Adipose tissue (tissue), 3 donors: ENCODE measurements around the gene CALML6. TPM values are rescaled to one million over a fixed set of nuclear protein-coding genes. Genes with fewer than 3 reads are reported as not detected.
"Not testable (repeated sequence)": the region's sequence is repeated elsewhere in the genome, so short reads cannot be mapped to it uniquely, and the experiment has no call there.

Experiments
- H3K27ac ChIP-seq: one replicate; pipeline ENCODE4 v1.5.1; 2013; ENCODE audit warnings: low read depth, low read length
- WGBS, 3 donors: extraction: QIAGEN DNeasy Blood & Tissue Kit; methylation state at CpG; one replicate each; pipeline ENCODE4 v1.1.7; 2013; 5-methylcytosine and 5-hydroxymethylcytosine counted together
- polyA plus RNA-seq, 3 donors: library from polyadenylated mRNA; stranded (reverse); fragments of 200-250 nt; gene quantifications; one replicate each; pipeline ENCODE4 v1.2.3, GENCODE V29; 2013
- donor health status: healthy with polysubstance abuse.
- donor health status: Bipolar disorder and iron deficiency.
- donor health status: healthy.

Gene CALML6
- polyA plus RNA-seq, 3 donors = 0.48 to 2.7 (median 0.62) TPM

DNA sequence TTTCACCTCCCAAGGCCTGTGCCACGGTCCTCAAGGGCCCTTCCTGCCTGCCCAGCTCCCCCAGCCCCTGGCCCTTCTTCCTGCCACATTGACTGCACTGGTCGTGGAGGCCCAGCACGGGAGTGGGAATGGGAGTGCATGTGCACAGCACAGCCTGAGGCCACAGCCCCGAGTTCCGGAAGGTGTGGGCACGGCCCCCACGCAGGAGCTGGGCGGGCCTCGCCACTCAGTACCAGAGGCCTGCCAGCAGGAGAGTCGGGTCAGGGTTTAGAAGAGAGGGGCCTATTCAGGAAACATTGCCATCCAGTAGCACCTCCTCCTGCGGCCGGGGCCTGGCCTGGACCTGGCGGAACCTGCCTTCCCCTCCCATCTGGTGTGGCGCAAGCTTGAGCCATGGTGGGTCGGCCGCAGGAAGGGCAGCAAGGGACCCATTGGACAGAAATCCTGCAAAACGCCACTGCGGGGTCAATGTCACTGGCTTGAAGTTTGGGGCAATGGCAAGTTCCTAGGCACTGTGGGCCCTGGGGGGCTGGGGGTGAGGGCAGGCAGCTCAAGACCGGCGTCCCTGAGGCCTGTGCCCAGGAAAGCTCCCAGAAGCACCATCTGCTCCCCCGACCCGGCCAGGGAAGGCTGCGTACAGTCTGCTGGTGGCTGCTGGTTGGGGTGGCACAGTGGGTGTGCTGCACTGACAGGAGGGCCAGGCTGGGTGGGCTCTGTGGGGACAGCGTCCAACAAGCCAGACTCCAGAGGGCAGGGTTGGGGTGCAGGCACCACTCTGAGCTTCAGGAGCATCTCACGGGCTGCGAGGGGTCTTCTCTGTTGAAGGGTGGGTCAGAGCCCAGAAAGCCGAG, 5.8 kb downstream of the CALML6 start:
- 83 to 91% (median 85%) methylated on average over 24 to 27 of the region's 27 CpGs for WGBS, 3 donors
- H3K27ac ChIP-seq = no peak overlapping the region

DNA sequence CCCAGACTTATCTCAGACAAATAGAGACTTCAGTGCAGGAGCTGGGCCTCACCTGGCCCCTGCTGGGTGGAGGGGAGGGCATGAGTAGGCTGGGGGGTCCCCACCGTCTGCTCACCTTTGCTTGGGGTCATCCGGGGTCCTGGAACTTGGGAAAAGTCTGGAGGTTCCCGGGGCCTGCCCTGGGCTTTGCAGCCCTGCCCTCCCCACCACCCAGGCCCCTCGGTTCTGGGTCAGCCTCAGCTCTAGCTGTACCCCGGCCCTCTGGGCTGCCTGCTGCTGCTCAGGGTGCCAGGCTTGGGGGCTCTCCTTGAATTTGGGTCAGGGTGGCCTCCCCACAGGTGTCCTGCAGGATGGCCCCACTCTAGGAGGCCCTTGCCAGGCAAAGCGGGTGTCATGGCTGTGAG, 6.4 kb downstream of the CALML6 start:
- 83 to 90% (median 87%) methylated on average over 6 of the region's 6 CpGs for WGBS, 3 donors
- no peak overlapping the region for H3K27ac ChIP-seq

DNA sequence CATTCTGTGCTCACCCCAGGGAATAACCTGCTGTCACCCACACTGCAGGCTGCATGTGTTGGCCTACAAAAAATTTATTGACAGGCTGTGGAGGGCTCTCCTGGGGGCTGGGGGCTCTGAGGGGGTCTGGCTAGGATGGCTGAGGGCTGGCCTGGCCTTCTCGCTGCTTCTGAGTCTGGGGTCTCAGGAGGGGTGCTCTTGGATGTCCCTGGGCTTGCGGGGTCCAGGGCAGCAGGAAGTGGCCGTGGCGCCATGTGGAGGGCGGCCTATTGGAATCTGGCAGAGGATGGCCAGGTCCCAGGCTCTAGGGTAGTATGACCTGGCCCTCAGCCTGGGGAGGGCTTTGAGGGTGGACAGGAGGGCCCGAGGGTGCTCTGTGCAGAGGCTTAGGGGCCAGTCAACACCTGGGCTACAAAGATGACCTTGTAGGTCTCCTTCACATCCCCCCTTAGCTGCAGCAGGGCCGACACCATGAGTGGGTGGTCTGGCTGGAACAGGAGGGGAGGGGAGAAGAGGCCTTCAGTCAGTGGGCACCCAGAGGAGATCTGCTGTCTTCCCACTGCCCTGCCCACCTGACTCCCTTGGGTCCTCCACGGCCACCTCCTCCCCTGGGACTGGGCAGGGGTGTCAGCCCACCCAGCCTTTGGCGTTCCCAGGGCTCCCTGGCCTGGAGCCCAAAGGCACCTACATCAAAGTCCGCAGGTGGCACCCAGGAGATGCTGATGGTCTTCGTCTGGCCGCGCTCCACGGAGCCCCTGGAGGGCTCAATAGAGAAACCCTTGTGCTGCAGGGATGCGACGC, 7.0 kb downstream of the CALML6 start:
- 90 to 92% (median 90%) methylated on average over 16 of the region's 16 CpGs for WGBS, 3 donors
- H3K27ac ChIP-seq = no peak overlapping the region

DNA sequence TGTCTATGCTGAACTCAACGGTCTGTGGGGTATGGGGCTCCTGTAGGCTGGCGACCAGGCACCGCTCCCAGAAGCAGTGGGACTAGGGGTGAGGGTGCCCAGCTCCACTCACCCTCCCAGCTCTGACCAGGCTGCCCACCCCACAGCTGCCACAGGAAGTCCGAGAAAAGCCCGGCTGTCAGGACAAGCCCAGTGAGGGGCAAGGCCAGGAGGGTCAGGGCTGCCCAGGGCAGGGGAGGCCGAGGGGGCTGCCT, 7.6 kb downstream of the CALML6 start:
- WGBS, 3 donors = 81 to 87% (median 87%) methylated on average over 6 of the region's 6 CpGs
- H3K27ac ChIP-seq = no peak overlapping the region

DNA sequence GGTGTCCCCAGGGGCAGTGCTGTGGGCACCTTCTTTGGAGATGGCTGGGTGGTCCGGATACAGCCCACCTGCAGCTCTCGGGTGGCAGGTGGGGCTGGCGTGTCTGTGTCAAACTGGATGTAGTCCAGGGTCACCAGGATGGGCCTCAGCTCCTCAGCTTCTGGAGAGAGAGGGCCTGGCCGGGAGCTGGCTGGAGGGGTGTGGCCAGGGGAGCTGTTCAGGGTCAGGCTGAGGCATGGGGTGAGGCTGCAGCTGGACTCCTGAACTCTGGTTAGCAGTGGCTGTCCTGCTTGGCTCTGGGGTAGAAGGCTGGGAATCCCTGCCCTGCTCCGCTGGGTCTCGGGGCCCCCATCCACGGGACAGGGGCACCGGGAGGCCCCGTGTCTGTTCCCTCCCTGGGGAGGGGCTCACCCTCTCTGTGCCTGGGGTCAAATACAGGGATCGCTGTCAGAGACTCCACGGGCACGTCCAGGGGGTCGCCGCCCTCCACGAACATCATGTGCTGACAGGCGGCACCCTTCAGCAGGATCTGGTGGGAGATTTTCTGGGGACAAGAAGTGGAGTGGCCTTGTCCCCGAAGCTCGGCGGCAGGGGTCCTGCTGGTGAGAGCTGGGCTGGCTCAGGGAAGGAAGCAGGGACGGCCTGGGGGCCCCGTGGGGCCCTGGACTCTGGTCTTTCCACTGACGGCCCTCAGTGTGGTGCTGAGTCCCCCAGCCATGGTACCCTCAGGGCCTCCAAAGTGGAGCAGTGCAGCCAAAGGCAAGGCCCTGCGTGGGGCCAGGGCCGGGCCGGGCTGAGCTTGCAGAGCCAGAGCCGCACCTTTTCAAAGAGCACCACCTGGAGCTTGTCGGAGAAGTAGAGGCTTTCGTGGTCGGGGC, 8.1 kb downstream of the CALML6 start:
- H3K27ac ChIP-seq = no peak overlapping the region
- 63 to 73% (median 67%) methylated on average over 28 to 29 of the region's 29 CpGs for WGBS, 3 donors

DNA sequence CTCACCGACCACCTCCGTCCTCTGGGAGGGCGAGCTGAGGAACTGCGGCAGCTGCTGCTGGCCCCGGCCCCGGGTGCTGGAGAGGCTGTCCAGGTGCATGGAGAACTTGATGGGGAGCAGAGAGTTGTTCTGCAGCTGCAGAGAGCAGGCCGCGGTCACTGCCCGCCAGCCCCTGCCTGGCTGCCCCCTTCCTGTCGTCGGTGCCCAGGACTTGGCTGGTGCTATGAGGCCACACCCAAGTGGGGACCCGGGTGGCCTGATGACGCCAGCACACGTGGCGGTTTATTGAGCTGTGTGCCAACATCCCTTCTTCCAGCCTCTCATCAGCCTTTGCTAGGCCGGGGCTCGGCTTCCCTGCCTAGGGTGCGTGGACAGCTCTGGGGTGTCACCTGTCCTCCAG, 9.3 kb downstream of the CALML6 start:
- no peak overlapping the region for H3K27ac ChIP-seq
- 35 to 44% (median 41%) methylated on average over 16 to 18 of the region's 18 CpGs for WGBS, 3 donors

DNA sequence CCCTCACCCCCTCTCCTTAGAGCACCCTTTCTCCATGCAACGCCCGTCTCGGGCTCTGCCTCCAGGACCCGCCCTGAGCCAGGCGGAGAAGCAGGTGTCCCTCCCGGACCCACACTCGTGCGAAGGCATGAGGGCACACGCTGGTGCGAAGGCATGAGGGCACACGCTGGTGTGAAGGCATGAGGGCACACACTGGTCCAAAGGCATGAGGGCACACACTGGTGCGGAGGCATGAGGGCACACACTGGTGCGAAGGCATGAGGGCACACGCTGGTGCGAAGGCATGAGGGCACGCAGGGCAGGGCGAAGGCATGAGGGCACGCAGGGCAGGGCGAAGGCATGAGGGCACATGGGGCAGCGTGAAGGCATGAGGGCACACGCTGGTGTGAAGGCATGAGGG, 9.8 kb downstream of the CALML6 start:
- 93 to 94% (median 94%) methylated on average over 21 of the region's 21 CpGs for WGBS, 3 donors
- H3K27ac ChIP-seq = no peak overlapping the region

DNA sequence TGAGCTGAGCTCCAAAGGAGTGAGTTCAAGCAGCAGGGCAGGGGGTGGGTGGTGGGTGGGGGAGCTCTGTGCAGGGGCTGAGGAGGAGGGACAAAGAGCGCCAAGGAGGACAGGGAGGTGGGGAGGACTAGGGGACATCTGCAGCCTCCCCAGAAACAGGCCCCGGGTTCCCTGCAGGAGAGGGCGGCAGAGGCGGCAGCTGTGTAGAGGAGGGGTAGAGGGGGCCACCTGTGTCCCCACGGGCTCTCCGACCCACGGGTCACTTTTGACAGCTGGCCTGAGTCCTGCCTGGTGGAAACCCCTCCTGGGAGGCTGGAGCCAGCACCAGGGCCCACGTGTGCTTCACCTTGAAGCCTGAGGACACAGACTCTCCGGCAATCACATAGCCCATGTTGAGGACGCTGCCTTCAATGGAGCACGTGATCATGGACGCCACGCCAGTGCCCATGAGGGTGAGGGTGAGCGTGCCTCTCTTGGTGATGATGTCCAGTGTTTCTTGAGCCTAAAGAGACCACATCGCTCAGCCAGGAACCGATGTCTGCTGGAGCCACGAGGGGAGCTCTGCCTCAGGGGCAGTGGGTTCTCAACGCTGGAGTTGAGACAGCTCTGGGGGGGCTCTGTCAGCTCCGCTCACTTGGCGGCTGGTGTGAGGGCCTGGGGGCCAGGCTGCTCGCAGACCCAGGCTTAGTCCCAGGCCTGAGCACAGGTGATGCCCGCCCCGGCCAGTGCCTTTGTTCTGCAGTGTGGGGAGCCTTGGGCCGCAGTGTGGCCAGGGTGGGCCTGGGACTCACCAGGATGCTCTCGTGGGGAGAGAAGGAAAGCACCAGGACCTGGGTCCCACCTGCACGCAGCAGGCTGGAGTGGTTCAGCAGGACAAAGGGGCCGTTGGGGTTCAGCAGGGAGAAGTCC, 10.6 kb downstream of the CALML6 start:
- 73 to 81% (median 81%) methylated on average over 27 of the region's 27 CpGs for WGBS, 3 donors
- H3K27ac ChIP-seq = no peak overlapping the region

DNA sequence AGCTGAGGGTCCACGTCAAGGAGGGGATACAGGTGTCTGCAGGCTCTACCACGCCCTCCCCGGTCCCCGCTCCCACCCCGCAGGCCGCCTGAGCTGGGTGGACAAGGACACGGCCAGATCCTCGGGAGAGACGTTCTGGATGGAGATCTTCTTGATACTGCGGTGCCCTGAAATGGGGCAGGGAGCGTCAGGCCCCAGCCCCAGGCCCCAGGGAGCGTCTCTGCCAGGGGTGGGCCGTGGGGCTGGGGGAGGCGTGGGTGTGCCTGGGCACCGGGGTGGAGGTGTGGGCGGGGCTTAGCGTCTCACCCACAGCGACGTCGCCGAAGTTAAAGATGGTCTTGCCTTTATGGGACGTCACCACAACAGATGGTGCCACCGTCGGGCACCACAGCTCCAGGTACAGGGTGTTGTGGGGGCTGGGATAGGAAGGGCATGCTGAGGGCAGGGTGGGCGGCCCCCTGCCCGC, 11.3 kb downstream of the CALML6 start:
- H3K27ac ChIP-seq = no peak overlapping the region
- WGBS, 3 donors = 79 to 85% (median 80%) methylated on average over 26 of the region's 26 CpGs

DNA sequence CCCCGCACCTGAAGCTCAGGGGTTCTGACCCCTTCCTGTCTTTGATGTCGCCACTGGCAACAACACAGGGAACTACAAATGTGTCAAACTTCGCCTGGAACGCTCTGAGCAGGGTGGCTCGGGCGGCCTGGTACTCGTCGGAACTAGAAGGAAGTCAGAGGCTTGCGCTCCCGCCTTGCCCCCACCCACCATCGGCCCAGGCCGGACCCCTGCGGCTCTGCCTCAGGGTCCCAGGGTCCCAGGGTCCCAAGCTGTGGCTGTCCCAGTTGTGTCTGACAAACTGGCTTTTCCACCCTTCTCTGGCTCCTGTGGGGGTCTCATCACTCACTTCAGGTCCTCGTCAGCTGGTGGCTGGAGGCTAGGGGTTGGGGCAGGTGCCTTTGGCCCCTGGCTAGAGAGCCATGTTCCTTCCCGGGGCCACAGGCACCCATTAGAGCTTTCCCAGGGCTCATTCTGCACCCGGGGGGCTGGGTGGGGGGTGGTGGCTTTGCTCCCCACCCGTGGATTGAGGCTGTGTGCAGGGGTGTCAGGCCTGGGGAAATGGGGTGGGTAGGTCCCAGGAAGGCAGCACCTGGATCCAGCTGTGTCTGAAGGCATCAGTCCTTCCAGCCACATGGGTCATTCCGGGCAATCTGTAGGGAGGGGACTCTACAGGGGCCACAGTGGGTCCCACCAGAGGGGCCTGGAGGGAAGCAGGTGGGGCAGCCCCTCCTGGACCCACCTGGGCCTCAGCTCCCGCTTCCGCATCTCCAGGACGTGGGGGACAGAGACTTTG, 12.0 kb downstream of the CALML6 start:
- 74 to 82% (median 74%) methylated on average over 21 of the region's 21 CpGs for WGBS, 3 donors
- H3K27ac ChIP-seq = no peak overlapping the region

DNA sequence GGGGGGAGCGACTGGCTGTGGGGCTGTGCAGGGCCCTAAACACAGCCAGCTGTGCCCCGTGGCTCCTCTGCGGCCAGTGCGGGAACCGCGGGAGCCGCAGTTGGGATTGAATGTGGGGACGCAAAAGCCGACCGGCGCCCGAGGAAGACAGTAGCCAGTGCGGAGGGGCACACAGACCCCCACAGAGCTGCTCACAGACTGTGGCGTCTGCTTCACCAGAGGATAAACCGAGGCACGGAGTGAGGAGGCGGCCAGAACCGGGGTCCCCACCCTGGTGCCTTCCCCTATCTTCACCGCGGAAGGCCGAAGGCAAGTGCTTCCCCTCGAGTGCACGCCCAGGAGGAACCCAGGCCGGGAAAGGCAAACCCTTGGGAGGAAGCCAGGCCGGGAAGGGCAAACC, 12.7 kb downstream of the CALML6 start:
- H3K27ac ChIP-seq = no peak overlapping the region
- 67 to 79% (median 71%) methylated on average over 25 of the region's 25 CpGs for WGBS, 3 donors

DNA sequence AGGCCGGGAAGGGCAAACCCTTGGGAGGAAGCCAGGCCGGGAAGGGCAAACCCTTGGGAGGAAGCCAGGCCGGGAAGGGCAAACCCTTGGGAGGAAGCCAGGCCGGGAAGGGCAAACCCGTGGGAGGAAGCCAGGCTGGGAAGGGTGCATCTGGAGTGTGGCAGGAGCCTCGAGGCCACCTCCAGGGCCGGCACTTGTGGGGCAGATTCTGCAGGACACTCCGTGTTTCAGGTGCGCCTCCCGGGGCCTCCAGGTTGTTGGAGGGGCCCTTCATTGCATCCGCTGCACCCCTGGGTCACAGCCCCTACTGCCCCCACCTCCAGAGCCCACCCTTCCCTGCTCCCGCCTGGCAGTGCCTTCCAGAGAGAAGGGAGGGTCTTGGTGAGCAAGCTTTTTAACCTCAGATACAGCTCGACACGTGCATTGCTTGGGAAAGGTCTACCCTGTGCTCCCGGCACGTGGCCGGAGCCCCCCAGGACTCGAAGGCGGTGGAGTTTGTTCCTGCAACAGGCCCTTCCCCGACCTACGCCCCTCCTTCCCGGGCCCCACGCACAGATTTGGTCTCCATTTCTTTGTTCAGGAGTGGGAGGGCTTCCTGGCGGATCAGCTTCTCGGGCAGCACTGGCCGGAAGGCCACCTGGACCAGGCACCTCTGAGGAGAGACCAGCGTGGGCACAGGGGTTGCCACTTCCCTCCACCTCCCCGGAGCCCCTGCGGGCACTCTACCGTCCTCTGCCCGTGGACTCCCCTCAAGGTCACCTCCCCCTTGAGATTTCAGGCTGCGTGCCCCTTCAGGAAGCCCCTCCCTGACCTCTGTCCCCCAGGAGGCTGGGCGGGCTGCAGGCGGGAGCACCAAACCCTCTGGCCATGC, 13.4 kb downstream of the CALML6 start:
- 61 to 71% (median 63%) methylated on average over 27 to 33 of the region's 34 CpGs for WGBS, 3 donors

DNA sequence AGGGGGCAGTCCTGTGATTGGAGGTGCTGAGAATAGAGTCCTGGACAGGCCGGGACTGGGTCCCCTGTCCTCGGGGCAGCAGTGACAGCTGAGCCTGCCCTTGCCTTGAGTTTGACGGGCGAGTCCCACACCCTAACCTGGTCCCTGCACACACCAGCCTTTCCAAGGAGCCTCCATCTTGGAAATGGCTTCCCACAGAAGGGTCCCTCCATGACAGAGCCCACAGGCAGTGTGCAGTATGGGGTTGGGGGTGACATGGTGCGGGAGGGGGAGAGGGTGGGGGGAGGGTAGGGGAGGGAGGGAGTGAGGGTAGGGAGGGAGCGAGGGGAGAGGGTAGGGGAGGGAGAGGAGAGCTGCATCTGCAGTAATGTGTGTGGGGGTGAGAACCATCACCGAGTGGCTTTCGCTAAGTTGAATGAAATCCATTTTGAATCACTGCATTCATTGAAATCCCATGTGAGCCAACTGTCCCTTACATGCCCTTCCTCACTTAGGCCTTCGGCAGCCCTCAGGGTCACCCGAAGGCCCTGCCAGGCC, 14.1 kb downstream of the CALML6 start:
- WGBS, 3 donors = 57 to 72% (median 65%) methylated on average over 9 to 10 of the region's 10 CpGs
- no peak overlapping the region for H3K27ac ChIP-seq

More for the DNA sequence above, 13.4 kb downstream of the CALML6 start:
- H3K27ac ChIP-seq = no peak overlapping the region

DNA sequence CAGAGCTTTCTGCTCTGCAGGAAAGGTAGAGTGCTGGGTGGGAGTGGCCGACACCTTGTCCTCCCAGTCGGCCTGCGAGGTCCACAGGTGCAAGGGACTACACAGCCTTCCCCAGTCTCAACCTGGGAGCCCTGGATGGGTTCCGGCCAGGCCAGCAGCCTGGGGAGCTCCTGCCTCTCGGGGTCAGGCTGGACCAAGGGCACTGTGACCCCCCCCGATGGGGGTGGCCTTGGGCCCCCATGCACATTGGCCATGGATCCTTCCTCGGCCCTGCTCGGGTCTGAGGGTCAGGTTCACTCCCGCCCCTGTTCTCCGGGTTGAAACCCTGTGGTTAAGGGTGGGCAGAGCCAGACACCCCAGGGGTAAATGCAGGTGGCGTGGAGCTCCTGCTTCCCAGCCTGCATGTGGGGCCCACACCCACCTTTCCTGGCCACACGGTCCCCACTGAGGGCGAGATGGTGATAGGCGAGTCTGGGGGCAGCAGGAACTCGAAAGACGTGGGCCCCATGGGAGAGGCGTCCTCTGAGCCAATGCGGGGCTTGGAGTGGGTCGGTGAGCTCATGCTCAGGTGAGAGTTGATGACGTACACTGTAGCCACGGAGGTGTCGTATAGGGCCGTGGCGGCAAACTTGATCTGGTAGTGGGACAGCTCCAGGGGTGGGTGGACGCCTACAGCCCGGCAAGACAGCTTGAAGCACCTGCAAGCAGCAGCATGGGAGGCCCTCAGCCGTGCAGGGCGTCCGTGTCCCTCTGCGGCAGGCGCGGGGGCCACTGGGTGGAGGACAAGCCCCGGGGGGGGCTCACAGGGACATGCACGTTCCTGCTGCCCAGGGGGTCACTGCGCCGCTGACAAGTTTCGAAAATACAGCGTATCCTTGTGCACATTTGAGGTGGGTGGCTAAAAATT, 14.8 kb downstream of the CALML6 start:
- WGBS, 3 donors = 84 to 86% (median 85%) methylated on average over 38 of the region's 38 CpGs
- no peak overlapping the region for H3K27ac ChIP-seq

DNA sequence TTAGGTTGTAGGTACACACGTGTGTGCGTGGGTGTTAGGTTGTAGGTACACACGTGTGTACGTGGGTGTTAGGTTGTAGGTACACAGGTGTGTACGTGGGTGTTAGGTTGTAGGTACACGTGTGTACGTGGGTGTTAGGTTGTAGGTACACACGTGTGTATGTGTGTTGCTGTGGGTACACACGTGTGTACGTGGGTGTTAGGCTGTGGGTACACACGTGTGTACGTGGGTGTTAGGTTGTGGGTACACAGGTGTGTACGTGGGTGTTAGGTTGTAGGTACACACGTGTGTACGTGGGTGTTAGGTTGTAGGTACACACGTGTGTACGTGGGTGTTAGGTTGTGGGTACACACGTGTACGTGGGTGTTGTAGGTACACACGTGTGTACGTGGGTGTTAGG, 19.8 kb downstream of the CALML6 start:
- not testable (repeated sequence) for H3K27ac ChIP-seq
- 65 to 89% (median 77%) methylated on average over 4 to 19 of the region's 21 CpGs for WGBS, 3 donors
